ENCODE data around the gene TNFRSF6B. TPM values are rescaled to one million over a fixed set of nuclear protein-coding genes. Genes with fewer than 3 reads are reported as not detected.

TNFRSF6B gene
- total and polyA plus RNA-seq, 8 donors: 0.31 to 31.0 (median 2.1) TPM

DNA sequence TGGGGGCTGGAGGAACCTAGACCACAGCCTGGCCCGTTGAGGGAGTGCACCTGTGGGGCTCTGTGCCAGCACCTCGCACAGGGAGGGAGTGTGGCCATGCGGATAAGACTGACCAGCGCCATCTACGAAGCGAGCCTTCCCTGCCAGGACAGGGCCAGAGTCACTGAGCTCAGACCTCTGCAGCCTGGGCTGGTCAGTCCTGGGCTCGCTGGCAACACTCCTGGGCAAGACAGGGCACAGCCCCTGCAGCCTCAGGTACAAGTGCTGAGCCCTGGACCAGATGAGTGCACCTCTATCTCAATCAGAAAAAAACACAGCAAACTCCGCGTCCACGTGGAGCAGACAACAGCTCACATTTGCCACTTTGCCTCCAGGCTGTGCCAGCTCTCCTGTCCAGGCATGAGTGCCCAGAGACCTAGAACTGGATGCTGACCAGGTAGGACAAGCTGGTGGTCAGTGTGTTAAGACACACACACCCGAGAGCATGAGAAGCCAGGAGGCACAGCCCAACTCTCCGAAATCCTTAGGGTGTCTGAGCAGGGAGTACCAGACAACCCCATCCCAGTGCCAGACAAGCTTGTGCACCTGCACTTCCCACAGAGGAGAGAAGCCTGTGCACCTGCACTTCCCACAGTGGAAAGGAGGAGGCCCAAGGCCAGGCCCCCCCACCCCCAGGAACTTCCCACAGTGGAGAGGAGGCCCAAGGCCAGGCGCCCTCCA, 6.5 kb downstream of the TNFRSF6B start:
- ATAC-seq: no peak
- H3K4me1 ChIP-seq: peaks cover 0 to 6% (median 6%) of the 10 kb centered on the region in 3 donors
- H3K9me3 ChIP-seq: no peaks in the 10 kb centered on the region
- no peak for FAIRE-seq
- no peaks in the 10 kb centered on the region for H3K27me3 ChIP-seq
- no peak overlapping the region for H3K4me3 ChIP-seq
- 67 to 69% methylated on average over 12 to 13 of the region's 13 CpGs for WGBS, 2 donors
- DNase-seq: no peak
- H3K27ac ChIP-seq: no peak overlapping the region
- no peak for TF ChIP-seq CTCF (IDR thresholded peaks at IDR 0.05)
- H3K36me3 ChIP-seq: peaks cover 0 to 7% (median 0%) of the 10 kb centered on the region in 3 donors
- intact Hi-C loops (cut with DNase I): no loop called here

- no peaks in the 10 kb centered on the region for H3K9me3 ChIP-seq
- intact Hi-C loops (cut with DNase I): no loop called here
- ATAC-seq (no peak), DNase-seq (peak in 1 of 6 donors; percentile 73), FAIRE-seq (no peak)
- H3K4me1 ChIP-seq: peaks cover 0 to 6% (median 6%) of the 10 kb centered on the region in 3 donors
- no peak overlapping the region for H3K4me3 ChIP-seq
- WGBS, 2 donors: 86 to 89% methylated on average over 14 to 15 of the region's 15 CpGs
- no peak overlapping the region for H3K27ac ChIP-seq
- no peaks in the 10 kb centered on the region for H3K27me3 ChIP-seq
- TF ChIP-seq CTCF (IDR thresholded peaks at IDR 0.05): no peak
- peaks cover 0 to 7% (median 0%) of the 10 kb centered on the region in 3 donors for H3K36me3 ChIP-seq
Observed at GRCh38 chr20:63703471-63703975, 7.1 kb downstream of the TNFRSF6B start.

- no peak for TF ChIP-seq CTCF (IDR thresholded peaks at IDR 0.05)
- intact Hi-C loops (cut with DNase I): no loop called here
- FAIRE-seq (no peak), ATAC-seq (no peak), DNase-seq (peak in 1 of 6 donors; percentile 61)
- H3K4me1 ChIP-seq: peaks cover 0 to 12% (median 6%) of the 10 kb centered on the region in 3 donors
- H3K27me3 ChIP-seq: no peaks in the 10 kb centered on the region
- WGBS, 2 donors: 87 to 91% methylated on average over 11 of the region's 11 CpGs
- H3K27ac ChIP-seq: no peak overlapping the region
- peaks cover 0 to 7% (median 0%) of the 10 kb centered on the region in 3 donors for H3K36me3 ChIP-seq
- no peaks in the 10 kb centered on the region for H3K9me3 ChIP-seq
- H3K4me3 ChIP-seq: no peak overlapping the region
Observed at GRCh38 chr20:63703976-63704748, 7.7 kb downstream of the TNFRSF6B start.

DNA sequence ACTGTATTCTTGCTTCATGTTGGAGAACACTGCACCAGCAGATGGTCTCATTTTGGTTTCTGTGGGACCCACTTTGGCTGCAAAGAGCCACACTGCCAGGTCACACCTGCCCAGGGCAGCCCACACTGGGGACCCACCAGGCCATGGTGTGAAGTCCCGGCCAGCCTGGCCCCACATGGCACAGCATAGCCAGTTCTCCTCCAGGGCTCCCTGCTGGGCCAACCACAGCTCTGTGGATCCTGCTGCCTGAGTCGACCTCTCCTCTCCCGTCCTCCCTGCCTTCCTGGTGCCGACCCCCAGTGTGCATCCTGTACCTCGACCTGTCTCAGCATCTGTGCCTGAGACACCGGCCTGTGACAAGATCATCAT, 8.3 kb downstream of the TNFRSF6B start:
- Histone ChIP-seq H3K4me1 (peaks cover 0 to 16% (median 6%) of the 10 kb centered on the region in 3 donors), H3K4me3 (no peak overlapping the region), H3K27ac (no peak overlapping the region), H3K9me3 (no peaks in the 10 kb centered on the region), H3K27me3 (no peaks in the 10 kb centered on the region), H3K36me3 (peaks cover 0 to 7% (median 0%) of the 10 kb centered on the region in 3 donors)
- no peak for ATAC-seq
- intact Hi-C loops (cut with DNase I): no loop called here
- no peak for FAIRE-seq
- no peak for TF ChIP-seq CTCF (IDR thresholded peaks at IDR 0.05)
- peak in 1 of 6 donors; percentile 63 for DNase-seq
- WGBS, 2 donors: 80 to 88% methylated on average over 6 of the region's 6 CpGs

All from pancreas (tissue), 10 donors.